Measurements from ENCODE around the gene ATP5PD. TPM values are rescaled to one million over a fixed set of nuclear protein-coding genes. Genes with fewer than 3 reads are reported as not detected.

Gene ATP5PD
- total and polyA plus RNA-seq, 2 of the 13 experiments (the other 11 are each of a cell fraction or from before 2014, with no cell fraction given): 158 to 428 TPM

- TF ChIP-seq ZNF776 (CRISPR knock-in tag; IDR thresholded peaks at IDR 0.05): peak; percentile 61; the same call in 1 of the 2 replicates
- no peak for TF ChIP-seq HMGXB4 (CRISPR knock-in tag; IDR thresholded peaks at IDR 0.05; ENCODE audit: borderline replicate concordance in 1 of 2, low read depth in 1 of 2)
- TF ChIP-seq SP2 (CRISPR knock-in tag; IDR thresholded peaks at IDR 0.05): no peak
- no peak for TF ChIP-seq ASH2L (IDR thresholded peaks at IDR 0.05; ENCODE audit: insufficient read length, low read depth, low read length)
- TF ChIP-seq ELF3 (CRISPR knock-in tag; IDR thresholded peaks at IDR 0.05): no peak
Measured at GRCh38 chr17:75074532-75074931, 27.8 kb upstream of the ATP5PD start (continued).

GRCh38 chr17:75073618-75074047 lies 26.9 kb upstream of the ATP5PD start:
- Histone ChIP-seq H3K9ac (ENCODE audit: insufficient read depth, low read depth, low read length) (peak overlapping the region; percentile 12; the same call in 1 of the 2 replicates), H2AFZ (ENCODE audit: low read length) (no peak overlapping the region), H3K9me3 (ENCODE audit: low read length) (no peaks in the 10 kb centered on the region), H3K4me1 (ENCODE audit: insufficient read depth, low read length) (peaks cover 68% of the 10 kb centered on the region), H3K79me2 (ENCODE audit: insufficient read depth, low read length) (no peaks in the 10 kb centered on the region), H4K20me1 (ENCODE audit: insufficient read depth, low read length) (no peaks in the 10 kb centered on the region), H3K36me3 (replicated peaks in 1 of 2; ENCODE audit: control insufficient read depth in 1 of 2, insufficient read depth in 2 of 2, low read length in 2 of 2) (no peaks in the 10 kb centered on the region), H3K27me3 (ENCODE audit: control insufficient read depth in 1 of 2, insufficient read depth in 2 of 2, low read length in 2 of 2) (peaks cover 0 to 23% of the 10 kb centered on the region in 2 experiments; a peak in 3 of 5 replicates), H3K27ac (ENCODE audit: extremely low read length, insufficient read depth, low read length) (no peak overlapping the region), H3K4me3 (replicated peaks in 1 of 3; ENCODE audit: insufficient read depth in 1 of 3, low read depth in 2 of 3, low read length in 3 of 3) (peak overlapping the region in 1 of 3 experiments; percentile 37; a peak in 3 of 6 replicates), H3K4me2 (ENCODE audit: low read depth, low read length) (peak overlapping the region; percentile 52)
- ChIA-PET CTCF (ENCODE audit: low intra/inter-chr PET ratio, low total read pairs) (no interaction called here), POLR2A (interaction anchor here (0.9 to 2.1 kb wide), 6 partner anchors 15 to 81 kb away, joined by 3 to 18 read pairs (median 6); partner anchors contain the start of genes JPT1, NT5C and SLC16A5)
- in situ Hi-C loops (cut with HindIII; ENCODE audit: extremely low pct_ligation_motif_present, low pct_unique_long_range_greater_than_20kb): no loop called here
- FAIRE-seq (no peak), DNase-seq (ENCODE audit: low spot score) (no peak), ATAC-seq (peak; percentile 39)
- WGBS (ENCODE audit: low lambda C conversion rate): 18% methylated on average over 5 of the region's 5 CpGs
- intact Hi-C loops (cut with micrococcal nuclease; ENCODE audit: unreplicated experiment): loop anchor here (5.0 kb wide), 1 partner anchor 34 kb away; the partner anchor contains the start of gene ARMC7
- BruUV-seq (replicated peaks): no TSS peak
- TF ChIP-seq NCOR1 (IDR thresholded peaks at IDR 0.05; ENCODE audit: borderline replicate concordance, low read length) (no peak), ZNF337 (CRISPR knock-in tag; IDR thresholded peaks at IDR 0.05; ENCODE audit: borderline replicate concordance, low read depth) (no peak), CEBPB (IDR thresholded peaks at IDR 0.05; ENCODE audit: borderline replicate concordance, low read depth, low read length) (peak; percentile 78), ZNF549 (CRISPR knock-in tag; IDR thresholded peaks at IDR 0.05) (no peak), KDM2A (CRISPR knock-in tag; IDR thresholded peaks at IDR 0.05; ENCODE audit: borderline replicate concordance, low read depth) (0 out of 2 replicates have a peak, but pooled peaks have one; percentile 57), ATF4 (CRISPR knock-in tag; IDR thresholded peaks at IDR 0.05) (no peak), ZFY (CRISPR knock-in tag; IDR thresholded peaks at IDR 0.05) (peak; percentile 35; the same call in 1 of the 2 replicates), GPBP1L1 (CRISPR knock-in tag; IDR thresholded peaks at IDR 0.05) (no peak), RXRB (CRISPR knock-in tag; IDR thresholded peaks at IDR 0.05; ENCODE audit: borderline replicate concordance) (no peak), ATRX (CRISPR knock-in tag; IDR thresholded peaks at IDR 0.05; ENCODE audit: borderline replicate concordance) (no peak), SAFB2 (CRISPR knock-in tag; IDR thresholded peaks at IDR 0.05; ENCODE audit: borderline replicate concordance, low read depth) (0 out of 2 replicates have a peak, but pooled peaks have one; percentile 34), ZFP41 (CRISPR knock-in tag; IDR thresholded peaks at IDR 0.05; ENCODE audit: borderline replicate concordance) (no peak)
